ENCODE results near the gene NAV2.

The NAV2 gene

GRCh38 chr11:20053572-20053971 is 340.9 kb downstream of the NAV2 start:
- FAIRE-seq (no peak), DNase-seq (ENCODE audit: extremely low spot score, insufficient read length, low read depth) (no peak)

DNA sequence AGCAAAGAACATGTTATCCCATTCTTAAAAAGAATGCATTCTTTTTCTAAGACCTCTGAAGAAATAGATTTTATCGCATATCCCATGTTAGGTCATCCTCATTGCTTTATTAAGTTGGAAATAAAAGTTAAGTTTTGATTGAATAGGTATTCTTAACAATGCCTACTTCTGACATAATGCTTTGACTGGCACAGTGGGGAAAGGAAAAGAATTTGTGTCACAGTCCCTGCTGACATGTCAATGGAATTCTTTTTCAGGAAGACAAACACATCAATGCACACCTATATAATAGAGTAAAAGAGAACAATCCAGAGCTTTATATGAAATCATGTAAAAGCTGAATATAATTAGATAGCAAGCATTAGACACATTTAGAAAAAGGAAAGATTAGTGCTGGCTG is 341.9 kb downstream of the NAV2 start:
- DNase-seq (ENCODE audit: extremely low spot score, insufficient read length, low read depth) (no peak), FAIRE-seq (no peak)

DNA sequence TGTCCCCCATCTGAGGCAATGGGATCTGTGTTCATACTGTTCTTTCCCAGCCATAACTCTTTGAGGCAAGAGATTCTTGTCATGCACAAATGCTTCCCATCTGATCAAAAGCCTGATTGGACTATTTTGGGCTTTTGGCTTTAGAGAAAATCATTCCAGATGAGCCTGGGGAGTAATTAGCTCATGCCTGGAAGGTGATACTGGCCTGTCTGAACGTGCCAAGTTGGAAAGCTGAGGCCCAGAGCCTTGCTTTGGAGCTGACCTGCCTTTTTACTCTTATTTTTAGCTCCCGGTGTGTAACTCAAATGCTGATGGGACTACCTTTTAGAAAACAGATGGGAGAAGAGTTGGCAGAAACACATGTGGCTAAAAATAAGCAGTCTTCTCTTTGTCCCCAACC is 342.7 kb downstream of the NAV2 start:
- DNase-seq (ENCODE audit: extremely low spot score, insufficient read length, low read depth), result no peak
- no peak for FAIRE-seq

- FAIRE-seq, result no peak
- no peak for DNase-seq (ENCODE audit: extremely low spot score, insufficient read length, low read depth)
Observed at GRCh38 chr11:20056109-20056949, 343.7 kb downstream of the NAV2 start.

- DNase-seq (ENCODE audit: extremely low spot score, insufficient read length, low read depth) (no peak), FAIRE-seq (no peak)
Observed at GRCh38 chr11:20056950-20057943, 344.6 kb downstream of the NAV2 start.

DNA sequence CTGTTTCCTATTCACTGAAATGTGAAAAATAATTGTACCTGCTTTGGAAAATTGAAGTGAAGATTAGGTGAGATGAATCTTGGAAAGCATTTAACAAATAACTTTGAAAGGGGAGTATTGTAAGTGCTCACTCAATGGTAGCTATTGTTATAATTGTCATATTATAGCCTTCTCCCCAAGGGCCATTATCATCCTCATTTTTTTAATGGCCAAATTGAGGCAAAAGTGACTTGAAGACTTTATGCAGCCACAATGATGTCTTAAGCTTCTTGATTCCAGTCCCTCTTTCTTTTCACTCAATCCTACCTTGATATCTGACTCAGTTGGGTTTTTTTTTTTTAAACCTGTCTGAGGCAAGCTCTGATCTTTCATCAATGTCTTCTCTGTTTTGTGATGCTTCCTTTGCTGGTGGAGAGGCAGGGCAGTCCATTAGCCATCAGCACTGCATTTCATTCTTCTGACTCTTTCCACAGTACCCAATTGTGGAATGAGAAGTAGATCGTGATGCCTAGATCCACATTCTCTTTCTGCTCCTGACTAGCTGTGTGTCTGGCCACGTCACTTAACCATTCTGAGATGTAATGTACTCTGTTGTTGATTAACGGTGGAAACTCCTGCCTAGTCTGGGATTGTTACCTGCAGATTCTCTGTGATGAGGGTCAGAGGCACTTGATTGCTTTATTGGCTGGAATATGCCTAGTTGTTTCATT is 346.3 kb downstream of the NAV2 start:
- no peak for FAIRE-seq

DNA sequence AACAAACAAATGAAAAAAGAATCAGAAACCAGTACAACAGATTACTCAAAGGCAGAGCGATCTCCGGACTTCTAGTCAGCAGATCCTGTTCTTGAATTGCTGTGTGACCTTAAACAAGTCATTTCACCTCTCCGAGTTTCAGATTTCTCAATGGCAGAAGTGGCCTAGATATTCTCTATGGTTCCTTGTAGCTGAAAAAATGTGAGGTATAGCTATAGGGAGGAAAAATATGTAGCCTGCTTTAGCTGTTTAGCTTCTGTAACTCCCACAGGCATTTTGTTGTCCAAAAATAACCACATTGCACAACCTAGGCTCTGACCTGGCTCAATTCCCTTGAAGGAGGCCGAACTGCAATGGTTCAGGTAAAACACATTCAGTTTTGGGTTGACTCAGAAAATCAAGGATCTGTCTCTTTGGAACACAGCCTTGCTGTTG is 347.0 kb downstream of the NAV2 start:
- DNase-seq (ENCODE audit: extremely low spot score, insufficient read length, low read depth) (no peak), FAIRE-seq (no peak)

More for the DNA sequence above, 346.3 kb downstream of the NAV2 start:
- DNase-seq (ENCODE audit: extremely low spot score, insufficient read length, low read depth), result no peak

GRCh38 chr11:20060181-20060580 is 347.5 kb downstream of the NAV2 start:
- no peak for DNase-seq (ENCODE audit: extremely low spot score, insufficient read length, low read depth)
- FAIRE-seq, result no peak

DNA sequence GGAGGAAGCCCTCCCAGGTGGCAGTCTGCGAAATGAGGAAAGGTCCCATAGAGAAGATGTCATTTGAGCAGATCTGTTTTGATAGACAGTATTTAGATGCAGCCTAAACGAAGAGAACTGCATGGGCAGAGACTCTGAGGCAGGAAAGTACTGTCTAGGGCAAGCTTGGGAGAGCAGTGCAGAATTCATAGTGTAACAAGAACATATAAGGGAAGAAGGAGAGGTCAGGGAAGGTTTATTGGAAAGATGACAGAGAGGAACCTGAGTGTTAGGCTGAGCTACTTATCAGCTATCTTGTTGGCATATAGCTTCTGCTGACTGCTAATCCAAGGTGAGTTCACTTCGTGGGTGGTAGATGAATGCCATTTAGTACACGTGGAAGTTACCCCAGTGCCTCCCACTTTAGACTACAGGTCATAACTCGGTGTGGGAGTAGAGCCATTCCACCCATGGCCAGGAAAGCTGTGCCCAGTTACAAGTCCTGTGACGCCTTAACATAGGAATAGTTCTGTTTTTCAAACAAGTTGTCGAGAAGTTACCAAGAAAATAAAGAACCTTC is 348.1 kb downstream of the NAV2 start:
- FAIRE-seq (no peak), DNase-seq (ENCODE audit: extremely low spot score, insufficient read length, low read depth) (no peak)

GRCh38 chr11:20061776-20062175 is 349.1 kb downstream of the NAV2 start:
- DNase-seq (ENCODE audit: extremely low spot score, insufficient read length, low read depth) (no peak), FAIRE-seq (no peak)

- no peak for FAIRE-seq
- DNase-seq (ENCODE audit: extremely low spot score, insufficient read length, low read depth), result no peak
Observed at GRCh38 chr11:20064961-20065405, 352.3 kb downstream of the NAV2 start.

DNA sequence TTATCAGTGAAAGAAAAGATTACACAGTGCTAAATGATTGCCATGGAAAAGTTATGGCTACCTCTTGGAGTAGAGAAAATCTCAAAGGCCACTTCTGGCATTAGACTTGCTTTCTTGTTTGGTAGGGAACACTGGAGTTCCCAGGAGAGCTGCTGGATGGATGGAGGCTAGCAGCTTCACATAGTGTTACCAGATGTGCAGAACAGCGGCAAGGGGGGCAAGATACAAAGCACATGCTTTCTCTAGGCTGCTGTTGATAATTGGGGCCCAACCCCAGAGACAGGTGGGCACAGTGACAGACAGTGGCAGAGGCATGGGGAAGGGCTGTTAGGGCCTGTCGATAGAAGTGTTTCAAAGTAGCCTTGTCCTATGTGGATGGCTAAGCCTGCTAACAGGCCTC is 352.8 kb downstream of the NAV2 start:
- no peak for DNase-seq (ENCODE audit: extremely low spot score, insufficient read length, low read depth)
- FAIRE-seq, result no peak

DNA sequence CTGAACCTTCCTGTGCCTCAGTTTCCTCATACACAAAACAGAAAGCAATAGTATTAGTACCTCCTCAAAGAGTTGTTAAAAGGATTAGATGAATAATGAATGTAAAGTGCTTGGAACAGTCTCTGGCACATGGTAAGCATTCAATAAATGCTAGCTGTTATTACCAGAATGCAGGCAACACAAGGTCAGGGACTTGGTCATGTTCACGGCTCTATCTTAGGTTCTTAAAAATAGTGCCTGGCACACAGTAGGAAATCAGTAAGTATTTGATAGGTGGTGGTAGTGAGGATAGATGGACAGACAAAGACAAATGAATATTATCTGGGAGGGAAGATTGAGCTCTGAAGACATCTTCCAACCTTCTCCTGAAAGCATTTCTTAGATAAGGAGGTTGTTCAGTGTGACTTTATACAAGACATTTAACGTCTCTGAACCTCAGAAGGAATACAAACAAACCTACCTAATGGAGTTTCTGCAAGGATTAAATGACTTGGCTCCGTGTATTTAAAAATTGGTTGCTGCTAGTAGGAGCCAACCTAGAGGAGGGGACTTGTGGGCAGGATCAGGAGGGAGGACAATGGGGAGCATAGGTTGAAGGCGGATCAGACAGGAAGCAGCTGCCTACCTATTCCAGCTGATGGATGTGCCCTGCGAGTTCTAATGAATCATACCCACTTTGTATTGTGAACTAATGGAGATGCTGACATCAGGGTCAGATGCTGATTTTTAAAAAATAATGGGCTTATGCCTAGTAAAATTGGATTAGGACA is 353.6 kb downstream of the NAV2 start:
- FAIRE-seq (no peak), DNase-seq (ENCODE audit: extremely low spot score, insufficient read length, low read depth) (no peak)

DNA sequence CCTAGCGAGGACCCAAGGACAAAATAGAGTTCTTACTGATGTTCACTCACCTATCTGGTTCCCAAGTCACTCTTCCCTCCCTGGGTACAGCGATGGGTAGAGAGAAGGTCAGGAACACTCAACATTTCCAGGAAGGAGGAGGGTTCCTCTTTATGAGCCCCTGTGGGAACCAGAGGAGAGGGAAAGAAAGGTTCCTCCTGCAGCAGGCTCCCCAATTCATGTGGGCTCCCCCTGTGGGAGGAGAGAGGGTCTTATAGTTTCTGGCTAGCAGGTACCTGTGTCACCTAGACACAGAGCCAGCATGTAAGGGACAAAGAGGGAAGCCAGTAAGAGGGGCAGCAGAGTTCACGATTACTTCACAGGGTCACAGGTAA is 354.1 kb downstream of the NAV2 start:
- FAIRE-seq (no peak), DNase-seq (ENCODE audit: extremely low spot score, insufficient read length, low read depth) (no peak)

DNA sequence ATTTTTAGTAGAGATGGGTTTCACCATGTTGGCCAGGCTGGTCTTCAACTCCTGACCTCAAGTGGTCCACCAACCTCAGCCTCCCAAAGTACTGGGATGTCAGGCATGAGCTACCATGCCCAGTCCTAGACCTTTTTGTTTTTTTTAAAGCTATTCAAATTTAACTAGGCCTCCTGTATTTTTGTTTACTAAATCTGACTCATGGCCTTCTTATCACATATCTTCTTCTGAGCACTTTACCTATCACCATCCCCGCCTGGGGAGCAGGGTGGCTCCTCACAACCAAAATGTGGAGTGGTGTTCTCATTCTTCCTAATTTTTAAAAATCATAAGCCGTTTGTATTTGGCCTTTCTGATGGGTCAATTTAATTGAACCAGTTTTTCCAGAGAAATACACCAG is 355.0 kb downstream of the NAV2 start:
- FAIRE-seq (no peak), DNase-seq (ENCODE audit: extremely low spot score, insufficient read length, low read depth) (no peak)

GRCh38 chr11:20068691-20069090 is 356.1 kb downstream of the NAV2 start:
- FAIRE-seq, result no peak
- no peak for DNase-seq (ENCODE audit: extremely low spot score, insufficient read length, low read depth)

DNA sequence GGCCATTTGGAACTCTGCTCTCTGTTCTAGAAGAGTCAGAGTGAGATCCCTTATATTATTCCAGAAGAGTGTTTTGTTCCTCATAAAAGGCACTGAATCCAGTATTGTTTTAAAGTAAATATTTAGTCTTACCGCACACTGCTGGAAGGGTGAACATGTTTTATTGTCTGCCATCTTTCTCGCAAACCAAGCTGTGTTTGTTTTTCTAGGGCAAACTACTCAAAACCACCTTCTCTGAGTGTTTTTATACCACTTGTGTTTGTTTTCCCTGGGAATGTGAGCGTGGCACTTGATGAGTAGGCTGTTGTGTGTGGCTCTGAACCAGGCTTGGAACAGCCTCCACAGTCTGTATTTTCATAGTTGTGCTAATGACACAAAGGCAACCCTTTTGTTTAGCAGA is 357.8 kb downstream of the NAV2 start:
- FAIRE-seq (no peak), DNase-seq (ENCODE audit: extremely low spot score, insufficient read length, low read depth) (no peak)

DNA sequence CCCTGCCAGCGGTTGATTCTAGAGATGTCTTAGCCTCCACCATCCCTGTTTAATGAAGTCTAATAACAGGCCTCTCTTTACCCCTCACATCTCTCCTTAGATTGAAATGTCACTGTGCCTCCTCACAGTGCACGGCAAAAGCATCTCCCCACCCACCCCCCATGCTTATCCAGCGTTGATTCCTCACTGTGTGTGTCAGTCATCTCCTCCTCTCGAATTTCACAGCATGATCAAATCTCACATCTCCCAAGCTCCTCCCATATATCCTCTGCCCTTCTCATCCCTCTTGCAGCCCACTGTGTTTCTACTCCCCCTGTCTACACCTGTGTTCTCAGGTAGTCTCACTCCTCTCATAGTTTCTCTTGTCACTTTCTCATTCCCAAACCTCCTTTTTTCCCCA is 363.0 kb downstream of the NAV2 start:
- DNase-seq (ENCODE audit: extremely low spot score, insufficient read length, low read depth), result no peak
- FAIRE-seq, result no peak

GRCh38 chr11:20078846-20079245 is 366.2 kb downstream of the NAV2 start:
- no peak for FAIRE-seq
- DNase-seq (ENCODE audit: extremely low spot score, insufficient read length, low read depth), result no peak

Measured in GM18507 (cell line).